GM19328 (cell line): ENCODE results near the gene CACNB3.

Experiments used
- ATAC-seq: cut with Tn5 transposase; IDR thresholded peaks from one replicate; pipeline ENCODE4 v1.9.1; 2021; ENCODE audit warnings: mild to moderate bottlenecking, moderate library complexity; ENCODE audit not compliant: unreplicated experiment

Gene CACNB3

GRCh38 chr12:48817873-48818830 is at the start of gene CACNB3:
Gene CACNB3, plus strand, starts transcription at chr12:48818496. Its CDS starts 434 bp downstream, at chr12:48818930.
- no peak for ATAC-seq

- ATAC-seq = no peak
These were observed 49.6 kb upstream of the CACNB3 start for GRCh38 chr12:48768736-48769135.

DNA sequence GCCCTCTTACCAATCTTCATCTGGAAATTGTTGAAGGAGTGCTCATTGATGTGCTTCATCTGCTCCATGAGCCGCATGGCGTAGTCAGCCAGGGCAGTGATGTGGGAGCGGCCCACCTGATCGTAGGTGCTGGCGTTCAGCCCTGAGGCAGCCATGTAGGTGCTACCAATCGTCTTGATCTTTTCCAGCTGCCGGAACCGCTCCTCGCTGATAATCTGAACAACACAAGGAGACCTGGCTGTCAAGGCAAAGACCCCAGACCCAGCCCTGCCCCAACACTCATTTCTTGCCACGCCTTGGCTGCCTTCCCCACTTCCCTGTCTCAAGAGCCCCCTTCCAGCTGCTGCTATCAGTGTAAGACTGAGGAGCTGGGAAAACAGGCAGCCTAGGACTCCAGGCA is 47.5 kb upstream of the CACNB3 start:
- no peak for ATAC-seq

DNA sequence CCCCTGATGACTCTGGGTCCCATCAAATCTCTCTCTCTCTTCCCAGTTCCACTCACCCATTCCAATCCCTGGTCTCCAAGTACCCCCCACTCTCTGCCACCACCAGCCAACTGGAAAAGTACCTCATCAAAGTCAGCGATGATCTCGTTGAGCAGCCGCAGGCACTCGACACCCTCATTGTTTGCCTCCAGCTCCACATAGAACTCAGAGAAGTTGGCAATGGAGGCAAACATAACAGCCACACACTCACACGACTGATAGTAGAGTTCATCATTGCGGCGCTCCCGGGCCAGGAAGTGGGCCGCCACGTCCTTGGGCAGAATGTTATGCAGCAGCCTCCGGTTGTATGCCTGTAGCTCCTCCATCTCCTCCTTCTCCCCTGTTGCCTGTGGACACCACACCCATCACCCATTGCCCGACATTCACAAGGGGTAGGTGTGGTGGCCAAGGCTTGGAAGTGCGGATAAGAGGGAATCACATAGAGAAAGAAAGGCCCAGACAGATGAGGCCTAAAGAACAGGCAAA is 46.6 kb upstream of the CACNB3 start:
- ATAC-seq = no peak

DNA sequence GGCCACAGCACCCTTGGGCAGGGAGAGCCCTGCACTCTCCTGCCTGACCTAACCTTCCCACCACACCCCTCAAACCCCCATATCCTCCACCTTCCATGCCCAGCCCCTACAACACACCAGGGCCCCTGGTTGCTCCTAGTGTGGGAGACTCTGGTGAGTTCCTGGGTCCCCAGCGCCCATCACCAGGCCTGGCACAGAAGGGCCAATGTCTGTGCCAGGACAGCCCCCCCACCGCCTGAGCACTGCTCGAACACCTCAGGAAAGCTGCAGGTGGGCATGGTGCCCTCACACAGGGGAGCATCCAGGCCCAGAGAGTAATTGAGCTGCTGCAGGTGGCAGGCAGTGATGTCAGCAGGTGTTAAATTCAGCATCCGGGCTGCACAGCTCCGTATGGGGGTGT is 44.6 kb upstream of the CACNB3 start:
- no peak for ATAC-seq

DNA sequence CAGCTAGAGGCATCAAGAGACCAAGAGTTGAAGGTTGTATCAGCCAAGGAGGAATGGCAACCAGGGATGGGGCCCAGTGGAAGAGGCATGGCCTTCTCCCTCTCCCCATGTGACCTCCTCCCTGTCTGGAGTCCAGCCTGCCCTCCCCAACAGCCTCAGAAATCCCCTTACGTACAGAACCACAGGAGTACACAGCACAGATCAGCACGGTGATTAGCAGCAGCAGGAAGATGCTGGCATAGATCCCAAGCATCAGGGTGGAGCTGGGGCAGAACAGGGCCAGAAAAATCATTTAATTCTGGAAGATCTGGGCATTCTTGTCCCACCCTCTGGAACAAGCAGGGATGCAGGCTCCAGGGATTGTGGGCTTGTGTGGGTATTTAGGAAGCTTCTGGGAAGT is 43.8 kb upstream of the CACNB3 start:
- no peak for ATAC-seq

DNA sequence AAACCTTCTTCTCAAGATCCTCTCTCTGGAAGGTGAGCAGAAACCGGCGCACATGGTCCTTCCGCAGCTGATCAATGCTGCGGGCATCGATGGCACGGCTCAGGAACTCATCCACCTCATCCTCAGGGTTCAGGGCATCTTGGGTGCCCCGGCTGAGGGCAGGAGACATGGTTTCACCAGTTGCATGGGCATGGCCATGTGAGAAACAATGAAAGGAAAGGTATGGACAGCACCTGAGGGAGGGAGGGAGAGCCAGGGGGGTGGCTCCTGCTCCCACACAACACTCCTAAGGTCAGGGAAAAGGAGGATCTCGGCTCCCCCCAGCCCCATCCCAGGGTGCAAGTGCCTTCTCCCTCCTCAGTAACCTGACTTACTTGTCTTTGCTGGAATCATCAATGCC is 43.0 kb upstream of the CACNB3 start:
- ATAC-seq = no peak

GRCh38 chr12:48775991-48776649 is 42.2 kb upstream of the CACNB3 start:
- no peak for ATAC-seq

DNA sequence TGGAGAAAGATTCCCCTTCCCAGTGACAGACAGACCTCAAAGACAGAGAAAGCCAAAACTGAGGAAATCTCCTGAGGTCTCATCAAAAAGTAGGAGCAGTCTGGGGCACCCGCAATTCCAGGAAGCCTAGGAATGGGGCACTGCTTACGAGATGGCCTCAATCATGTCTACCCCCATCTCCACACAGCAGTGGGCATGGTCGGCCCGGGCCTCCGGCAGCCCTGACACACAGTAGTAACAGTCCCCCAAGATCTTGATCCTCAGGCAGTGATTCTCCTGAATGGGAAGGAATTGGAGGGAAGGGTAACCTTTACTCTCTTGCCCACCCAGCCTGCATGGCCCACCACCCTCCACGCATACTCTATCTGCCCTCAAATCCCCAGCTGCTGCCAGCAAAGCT is 41.3 kb upstream of the CACNB3 start:
- no peak for ATAC-seq

- ATAC-seq = no peak
These were observed 40.5 kb upstream of the CACNB3 start for GRCh38 chr12:48777501-48778400.

DNA sequence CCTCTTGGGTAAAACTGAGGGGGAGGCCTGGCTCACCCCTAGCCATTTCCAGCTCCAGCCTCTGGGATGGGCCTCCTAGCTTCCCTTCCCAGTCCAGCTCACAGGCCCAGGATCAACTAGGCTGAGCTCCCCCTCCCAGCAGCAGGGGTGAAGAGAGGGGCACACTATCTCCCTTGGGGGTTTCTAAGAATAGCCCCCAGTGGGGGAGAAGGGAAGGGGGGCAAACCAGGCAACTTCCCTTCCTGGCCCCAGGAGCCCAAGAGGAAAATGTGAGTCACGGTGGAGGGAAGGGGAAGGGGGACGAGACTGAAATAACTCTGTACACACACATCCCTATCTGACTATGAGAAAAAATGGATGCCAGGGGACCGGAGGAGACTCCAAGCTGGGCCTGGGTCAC is 38.4 kb upstream of the CACNB3 start:
- no peak for ATAC-seq

GRCh38 chr12:48780381-48781025 is 37.8 kb upstream of the CACNB3 start:
- ATAC-seq = no peak

- no peak for ATAC-seq
These were observed 36.4 kb upstream of the CACNB3 start for GRCh38 chr12:48781750-48782456.

- ATAC-seq = no peak
These were observed 35.6 kb upstream of the CACNB3 start for GRCh38 chr12:48782457-48783395.

DNA sequence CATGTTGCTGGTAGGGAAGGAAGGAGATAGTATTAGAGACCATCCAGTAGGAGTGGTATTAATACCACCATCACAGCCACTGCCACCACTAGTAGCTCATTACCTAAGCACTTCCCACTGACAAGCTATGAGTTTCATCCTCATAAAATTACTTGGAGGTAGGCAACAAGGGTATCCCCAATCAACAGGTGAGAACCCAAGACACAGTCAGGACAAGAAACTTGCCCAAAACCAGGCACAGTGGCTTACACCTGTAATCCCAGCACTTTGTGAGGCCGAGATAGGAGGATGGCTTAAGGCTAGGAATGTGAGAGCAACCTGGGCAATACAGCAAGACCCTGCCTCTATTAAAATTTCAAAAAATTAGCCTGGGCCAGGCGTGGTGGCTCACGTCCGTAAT is 34.9 kb upstream of the CACNB3 start:
- no peak for ATAC-seq

DNA sequence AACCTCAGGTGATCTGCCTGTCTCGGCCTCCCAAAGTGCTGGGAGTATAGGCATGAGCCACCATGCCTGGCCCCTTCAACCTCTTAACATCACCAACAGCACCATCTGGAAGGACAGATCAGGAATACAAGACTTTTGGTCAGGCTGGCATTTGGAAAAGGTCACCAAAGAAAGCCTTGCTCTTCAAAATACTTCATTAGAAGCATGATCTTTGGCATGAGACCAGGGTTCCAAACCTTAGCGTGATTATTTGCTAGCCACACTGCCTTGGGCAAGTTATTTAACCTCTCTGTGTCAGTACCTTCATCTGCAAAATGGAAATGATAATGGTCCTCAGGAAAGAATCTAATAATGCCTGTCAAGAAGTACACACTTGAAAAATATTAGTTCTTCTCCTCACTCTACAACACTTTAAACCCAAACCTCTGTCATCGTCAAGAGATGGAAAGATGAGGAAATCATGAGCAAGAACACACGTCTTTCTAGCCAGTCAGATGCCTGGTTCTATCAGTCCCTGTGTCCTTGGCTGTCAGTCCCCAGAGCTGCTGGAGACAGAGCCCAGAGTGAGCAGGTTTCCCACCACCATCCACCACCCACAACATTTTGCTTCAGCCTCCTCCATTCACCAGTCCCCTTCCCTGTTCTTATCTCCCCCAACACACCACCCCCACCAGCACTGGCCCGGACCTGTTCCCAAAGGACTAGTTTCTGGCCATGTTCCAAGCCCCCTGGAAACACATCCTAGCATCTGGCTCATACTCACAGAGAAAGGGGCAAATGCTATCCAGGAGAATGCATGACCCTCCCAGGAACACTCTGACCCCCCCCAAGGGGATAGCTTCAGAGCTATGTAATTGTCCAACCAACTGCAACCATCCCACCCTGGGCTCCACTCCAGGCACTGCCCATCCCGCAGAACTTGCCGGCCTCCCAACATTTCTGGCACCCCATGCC is 31.4 kb upstream of the CACNB3 start:
- ATAC-seq = no peak

- ATAC-seq = no peak
These were observed 30.3 kb upstream of the CACNB3 start for GRCh38 chr12:48787791-48788523.
